Keratinocyte (primary cell): ENCODE results near the gene GRM7. TPM values are rescaled to one million over a fixed set of nuclear protein-coding genes. Genes with fewer than 3 reads are reported as not detected.

Source experiments
- DNase-seq: peaks from one replicate; pipeline ENCODE4 v3.0.0-alpha.2; 2011; ENCODE audit warnings: low read depth, missing footprints, low spot score
- FAIRE-seq: peaks from 2 replicates; lab custom pipeline; 2011; peaks lifted over from hg19 to GRCh38; lab: Jason Lieb, UNC
- H2AFZ ChIP-seq: 2 replicates; pipeline ENCODE4 v1.6.0; 2012; ENCODE audit warnings: low read length, control low read depth, inconsistent platforms; ENCODE audit not compliant: control insufficient read depth
- H3K27ac ChIP-seq: 2 replicates; pipeline ENCODE4 v1.5.1; 2011; ENCODE audit warnings: low read length; ENCODE audit not compliant: control insufficient read depth, insufficient read depth
- H3K27me3 ChIP-seq: 3 replicates; pipeline ENCODE4 v1.6.0; 2011; ENCODE audit warnings: low read length; ENCODE audit not compliant: control insufficient read depth, insufficient read depth; ENCODE audit errors: extremely low read depth
- H3K36me3 ChIP-seq, 2 experiments: 2 replicates in 1 of 2; 3 replicates in 1 of 2; pipeline ENCODE4 v1.5.1; 2011; ENCODE audit warnings: low read length in 2 of 2, mild to moderate bottlenecking in 1 of 2; ENCODE audit not compliant: control insufficient read depth in 2 of 2, insufficient read depth in 2 of 2; ENCODE audit errors: extremely low read depth in 1 of 2
- H3K4me1 ChIP-seq: 3 replicates; pipeline ENCODE4 v1.5.1; 2011; ENCODE audit warnings: low read length; ENCODE audit not compliant: control insufficient read depth, insufficient read depth; ENCODE audit errors: extremely low read depth
- H3K4me2 ChIP-seq: 3 replicates; pipeline ENCODE4 v1.6.0; 2011; ENCODE audit warnings: low read depth, low read length; ENCODE audit not compliant: control insufficient read depth, insufficient read depth; ENCODE audit errors: extremely low read depth
- H3K4me3 ChIP-seq, 3 experiments: fragments of 200-600 bp in 1 of 3; sonication (generic) in 1 of 3; 2 replicates in 2 of 3; 3 replicates in 1 of 3; pipeline ENCODE4 v1.5.1; 2011 to 2016; ENCODE audit warnings: low read length in 3 of 3, mild to moderate bottlenecking in 3 of 3, control low read depth in 2 of 3, inconsistent platforms in 1 of 3, low read depth in 1 of 3, mixed read lengths in 1 of 3, mixed run types in 1 of 3, moderate library complexity in 1 of 3; ENCODE audit not compliant: control insufficient read depth in 2 of 3, insufficient read depth in 2 of 3; ENCODE audit errors: extremely low read depth in 1 of 3
- H3K79me2 ChIP-seq: 2 replicates; pipeline ENCODE4 v1.6.0; 2012; ENCODE audit warnings: low read length; ENCODE audit not compliant: control insufficient read depth, insufficient read depth
- H3K9ac ChIP-seq: 3 replicates; pipeline ENCODE4 v1.6.0; 2011; ENCODE audit warnings: low read length; ENCODE audit not compliant: control insufficient read depth, insufficient read depth; ENCODE audit errors: extremely low read depth
- H3K9me1 ChIP-seq: 3 replicates; pipeline ENCODE4 v1.6.0; 2011; ENCODE audit warnings: low read length; ENCODE audit not compliant: control insufficient read depth, insufficient read depth; ENCODE audit errors: extremely low read depth
- H3K9me3 ChIP-seq: 2 replicates; pipeline ENCODE4 v1.5.1; 2012; ENCODE audit warnings: low read depth, low read length; ENCODE audit not compliant: control insufficient read depth
- H4K20me1 ChIP-seq: 3 replicates; pipeline ENCODE4 v1.6.0; 2011; ENCODE audit warnings: low read length; ENCODE audit not compliant: control insufficient read depth, insufficient read depth; ENCODE audit errors: extremely low read depth
- EZH2 ChIP-seq: IDR thresholded peaks from one replicate; pipeline ENCODE4 v1.6.1; 2012; ENCODE audit warnings: inconsistent platforms, mild to moderate bottlenecking, low read length, moderate library complexity
- dilution Hi-C: fragments of 300-500 bp; cut with MboI; formaldehyde crosslinking; loops from one replicate; pipeline ENCODE4 v1.7.0; 2020; ENCODE audit warnings: low sequenced_read_pairs; ENCODE audit not compliant: extremely low pct_ligation_motif_present
- polyA plus RNA-seq, 5 experiments: library from polyadenylated mRNA; depleted of rRNA in 3 of 5; stranded (reverse) in 3 of 5; stranded (forward) in 1 of 5; unstranded in 1 of 5; fragments of >200 nt; gene quantifications; 1 replicate in 1 of 5; 2 replicates in 3 of 5; 3 replicates in 1 of 5; pipeline versions ENCODE4 v1.2.1 to v1.2.3, GENCODE V29; 2011 to 2012; ENCODE audit warnings: missing spikeins in 2 of 5, low read depth in 1 of 5, low replicate concordance in 1 of 5
- TF ChIP-seq, protein P1 (sequence below), 3 experiments: IDR thresholded peaks in 1 of 3; conservative IDR thresholded peaks in 1 of 3; optimal IDR thresholded peaks in 1 of 3; 2 replicates in 2 of 3; 3 replicates in 1 of 3; pipeline versions ENCODE3 to v1.5.1; 2011; ENCODE audit warnings: low read length in 3 of 3, mild to moderate bottlenecking in 3 of 3, moderate library complexity in 2 of 3, control low read depth in 1 of 3, inconsistent platforms in 1 of 3; ENCODE audit not compliant: insufficient read depth in 2 of 3; ENCODE audit errors: extremely low read depth in 1 of 3

GRM7 gene
- polyA plus RNA-seq, 1 donor (not counting 4 experiments of a cell fraction or from before 2014, with no cell fraction given), result not detected

GRCh38 chr3:7100136-7100535, 239.2 kb downstream of the GRM7 start:
- no peak for TF ChIP-seq EZH2
- TF ChIP-seq, protein P1, sequence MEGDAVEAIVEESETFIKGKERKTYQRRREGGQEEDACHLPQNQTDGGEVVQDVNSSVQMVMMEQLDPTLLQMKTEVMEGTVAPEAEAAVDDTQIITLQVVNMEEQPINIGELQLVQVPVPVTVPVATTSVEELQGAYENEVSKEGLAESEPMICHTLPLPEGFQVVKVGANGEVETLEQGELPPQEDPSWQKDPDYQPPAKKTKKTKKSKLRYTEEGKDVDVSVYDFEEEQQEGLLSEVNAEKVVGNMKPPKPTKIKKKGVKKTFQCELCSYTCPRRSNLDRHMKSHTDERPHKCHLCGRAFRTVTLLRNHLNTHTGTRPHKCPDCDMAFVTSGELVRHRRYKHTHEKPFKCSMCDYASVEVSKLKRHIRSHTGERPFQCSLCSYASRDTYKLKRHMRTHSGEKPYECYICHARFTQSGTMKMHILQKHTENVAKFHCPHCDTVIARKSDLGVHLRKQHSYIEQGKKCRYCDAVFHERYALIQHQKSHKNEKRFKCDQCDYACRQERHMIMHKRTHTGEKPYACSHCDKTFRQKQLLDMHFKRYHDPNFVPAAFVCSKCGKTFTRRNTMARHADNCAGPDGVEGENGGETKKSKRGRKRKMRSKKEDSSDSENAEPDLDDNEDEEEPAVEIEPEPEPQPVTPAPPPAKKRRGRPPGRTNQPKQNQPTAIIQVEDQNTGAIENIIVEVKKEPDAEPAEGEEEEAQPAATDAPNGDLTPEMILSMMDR (optimal IDR thresholded peaks at IDR 0.05 in 1 of 3, IDR thresholded peaks at IDR 0.05 in 1 of 3, conservative IDR thresholded peaks at IDR 0.05 in 1 of 3; ENCODE audit: extremely low read depth in 1 of 3, insufficient read depth in 2 of 3, low read length in 3 of 3), result no peak
- dilution Hi-C loops, result no loop called here
- FAIRE-seq, result no peak

DNA sequence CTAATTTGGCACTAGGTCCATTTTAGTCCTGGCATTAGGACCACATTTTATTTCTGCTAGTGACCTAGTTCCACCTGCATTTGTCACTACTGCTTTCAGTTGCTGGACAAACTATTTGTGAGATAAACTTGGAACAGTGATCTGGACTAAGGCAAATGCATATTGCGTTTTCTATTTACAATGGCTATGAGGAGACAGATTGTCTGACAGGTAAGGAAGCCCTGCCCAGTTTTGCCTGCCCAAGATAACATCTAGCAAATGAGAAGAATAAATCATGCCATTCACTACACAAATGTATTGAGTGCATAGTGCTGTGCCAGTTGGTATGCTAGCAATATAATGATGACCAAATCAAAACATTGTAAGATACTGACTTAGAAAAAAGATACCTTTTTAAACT, 245.7 kb downstream of the GRM7 start:
- H3K9me1 ChIP-seq, result no peaks in the 10 kb centered on the region
- H3K4me2 ChIP-seq, result no peak overlapping the region
- no peak for FAIRE-seq
- no peak overlapping the region for H3K9ac ChIP-seq
- TF ChIP-seq EZH2, result no peak
- TF ChIP-seq, protein P1 (optimal IDR thresholded peaks at IDR 0.05 in 1 of 3, IDR thresholded peaks at IDR 0.05 in 1 of 3, conservative IDR thresholded peaks at IDR 0.05 in 1 of 3; ENCODE audit: extremely low read depth in 1 of 3, insufficient read depth in 2 of 3, low read length in 3 of 3), result no peak
- no peaks in the 10 kb centered on the region for H3K9me3 ChIP-seq
- H3K79me2 ChIP-seq, result no peaks in the 10 kb centered on the region
- no peak for DNase-seq
- H3K36me3 ChIP-seq, result no peaks in the 10 kb centered on the region
- H3K27me3 ChIP-seq, result no peaks in the 10 kb centered on the region
- dilution Hi-C loops, result no loop called here
- H3K4me1 ChIP-seq, result no peaks in the 10 kb centered on the region
- no peaks in the 10 kb centered on the region for H4K20me1 ChIP-seq
- H3K4me3 ChIP-seq, result no peak overlapping the region
- no peak overlapping the region for H2AFZ ChIP-seq
- H3K27ac ChIP-seq, result no peak overlapping the region

More at GRCh38 chr3:7100136-7100535, 239.2 kb downstream of the GRM7 start:
- H3K79me2 ChIP-seq, result no peaks in the 10 kb centered on the region
- H3K4me3 ChIP-seq, result no peak overlapping the region
- no peaks in the 10 kb centered on the region for H4K20me1 ChIP-seq
- H2AFZ ChIP-seq, result no peak overlapping the region
- DNase-seq, result no peak
- no peak overlapping the region for H3K27ac ChIP-seq
- H3K9ac ChIP-seq, result no peak overlapping the region
- no peaks in the 10 kb centered on the region for H3K36me3 ChIP-seq
- no peaks in the 10 kb centered on the region for H3K4me1 ChIP-seq
- H3K9me3 ChIP-seq, result peaks cover 2% of the 10 kb centered on the region
- no peaks in the 10 kb centered on the region for H3K9me1 ChIP-seq
- no peak overlapping the region for H3K4me2 ChIP-seq
- no peaks in the 10 kb centered on the region for H3K27me3 ChIP-seq
